HepG2 (cell line): ENCODE data around the gene F7. TPM values are rescaled to one million over a fixed set of nuclear protein-coding genes. Genes with fewer than 3 reads are reported as not detected.

Experiments
- CBX5 ChIP-seq: sonication (generic); formaldehyde crosslinking; IDR thresholded peaks from 2 replicates; pipeline ENCODE4 v1.4.0; 2020; ENCODE audit warnings: missing genetic modification reagents, borderline replicate concordance
- CENPBD1 ChIP-seq: sonication (generic); formaldehyde crosslinking; IDR thresholded peaks from 2 replicates; pipeline ENCODE4 v1.8.0; 2022; ENCODE audit warnings: missing genetic modification reagents, low read depth, mild to moderate bottlenecking, borderline replicate concordance
- DZIP1 ChIP-seq: sonication (generic); formaldehyde crosslinking; IDR thresholded peaks from 2 replicates; pipeline ENCODE4 v1.5.0; 2020; ENCODE audit warnings: mild to moderate bottlenecking, missing genetic modification reagents
- SOX6 ChIP-seq, 2 experiments: fragments of 450-650 bp in 1 of 2; sonication (generic) in 1 of 2; formaldehyde crosslinking in 1 of 2; IDR thresholded peaks; 2 replicates each; pipeline versions ENCODE4 v1.4.0 to v1.6.1; 2017 to 2020; ENCODE audit warnings: antibody characterized with exemption in 1 of 2, mild to moderate bottlenecking in 1 of 2, missing genetic modification reagents in 1 of 2
- THAP9 ChIP-seq: sonication (generic); formaldehyde crosslinking; IDR thresholded peaks from 2 replicates; pipeline ENCODE4; 2020; ENCODE audit warnings: missing genetic modification reagents, mild to moderate bottlenecking, borderline replicate concordance
- ZC3H13 ChIP-seq: sonication (generic); formaldehyde crosslinking; IDR thresholded peaks from 2 replicates; pipeline ENCODE4 v1.8.1; 2023; ENCODE audit warnings: mild to moderate bottlenecking, missing genetic modification reagents, moderate library complexity
- ZNF18 ChIP-seq: sonication (generic); formaldehyde crosslinking; IDR thresholded peaks from 2 replicates; pipeline ENCODE4 v1.8.0; 2022; ENCODE audit warnings: mild to moderate bottlenecking, missing genetic modification reagents; ENCODE audit not compliant: insufficient replicate concordance
- polyA plus RNA-seq, 8 experiments: library from polyadenylated mRNA; depleted of rRNA in 3 of 8; stranded (reverse) in 7 of 8; unstranded in 1 of 8; fragments of >200 nt; fragmentation: Illumina TruSeq in 4 of 8; extraction: Trizol in 4 of 8; gene quantifications; 2 replicates each; pipeline versions ENCODE4 v1.2.1 to v1.2.3, GENCODE V29; 2011 to 2016; ENCODE audit warnings: low read depth in 4 of 8, missing spikeins in 1 of 8, mixed read lengths in 1 of 8; ENCODE audit not compliant: insufficient read depth in 1 of 8
- total RNA-seq, 5 experiments: library from RNA; depleted of rRNA; stranded (reverse); fragments of >200 nt; fragmentation: Illumina TruSeq; extraction: Trizol; gene quantifications; 2 replicates each; pipeline ENCODE4 v1.2.3, GENCODE V29; 2016; ENCODE audit warnings: low read depth in 1 of 5

The F7 gene
- total and polyA plus RNA-seq, 2 of the 13 experiments (the other 11 are each of a cell fraction or from before 2014, with no cell fraction given): 12.6 to 26.5 TPM

GRCh38 chr13:113125506-113126264 is 20.1 kb downstream of the F7 start (continued):
- TF ChIP-seq THAP9 (CRISPR knock-in tag) (no peak), SOX6 (IDR thresholded peaks at IDR 0.05) (no peak), SOX6 (CRISPR knock-in tag; IDR thresholded peaks at IDR 0.05) (no peak), CBX5 (CRISPR knock-in tag) (no peak), CENPBD1 (CRISPR knock-in tag) (no peak), ZC3H13 (CRISPR knock-in tag) (peak; percentile 81), DZIP1 (no peak), ZNF18 (CRISPR knock-in tag) (no peak)
- TF ChIP-seq, all 625 proteins: peak for 11
